Measurements from ENCODE around the gene HRAS. TPM values are rescaled to one million over a fixed set of nuclear protein-coding genes. Genes with fewer than 3 reads are reported as not detected.

HRAS gene
- total and polyA plus RNA-seq, 2 donors (not counting 1 experiment from before 2014, with no cell fraction given) = 63.5 to 86.0 TPM

GRCh38 chr11:514606-515005, 20.8 kb downstream of the HRAS start:
- ChIA-PET POLR2A (no interaction called here), CTCF (no interaction called here)
- Histone ChIP-seq H3K27ac (ENCODE audit: low read length in 2 of 2) (no peak overlapping the region), H3K4me2 (replicated peaks; ENCODE audit: low read depth, low read length, poor library complexity, severe bottlenecking) (no peak overlapping the region), H3K9me3 (ENCODE audit: control extremely low read depth in 1 of 3, control insufficient read depth in 2 of 3, insufficient read depth in 1 of 3, low read length in 2 of 3) (peaks cover 0 to 22% (median 0%) of the 10 kb centered on the region in 3 donors), H3K4me3 (ENCODE audit: control extremely low read depth in 1 of 5, extremely low read depth in 1 of 5, insufficient read depth in 1 of 5, low read depth in 2 of 5, low read length in 4 of 5) (no peak overlapping the region), H3K27me3 (replicated peaks in 1 of 4; ENCODE audit: control extremely low read depth in 1 of 4, control insufficient read depth in 3 of 4, insufficient read depth in 4 of 4, low read length in 3 of 4) (no peaks in the 10 kb centered on the region), H3K4me1 (ENCODE audit: control insufficient read depth in 2 of 2, insufficient read depth in 2 of 2, low read length in 2 of 2) (peaks cover 3 to 4% of the 10 kb centered on the region in 2 donors), H3K79me2 (ENCODE audit: control insufficient read depth, insufficient read depth, low read length) (peaks cover 5% of the 10 kb centered on the region), H2AFZ (ENCODE audit: insufficient read depth, low read depth, low read length, poor library complexity, severe bottlenecking) (no peak overlapping the region), H4K20me1 (ENCODE audit: control insufficient read depth, insufficient read depth, low read length, poor library complexity, severe bottlenecking) (no peaks in the 10 kb centered on the region), H3K9ac (ENCODE audit: low read length) (no peak overlapping the region), H3K36me3 (replicated peaks in 1 of 2; ENCODE audit: control extremely low read depth in 1 of 2, control insufficient read depth in 1 of 2, extremely low read depth in 1 of 2, insufficient read depth in 2 of 2, low read length in 1 of 2) (peaks cover 0 to 2% of the 10 kb centered on the region in 2 experiments)
- H3K4me1 Mint-ChIP-seq = peaks cover 9% of the 10 kb centered on the region
- intact Hi-C loops (cut with micrococcal nuclease) = no loop called here
- H3K27me3 Mint-ChIP-seq = no peaks in the 10 kb centered on the region
- peaks cover 3% of the 10 kb centered on the region for H3K9me3 Mint-ChIP-seq (ENCODE audit: insufficient read depth)
- TF ChIP-seq EZH2 (IDR thresholded peaks at IDR 0.05; ENCODE audit: borderline replicate concordance, insufficient read depth, low read depth, low read length, poor library complexity, severe bottlenecking) (no peak), CTCF (IDR thresholded peaks at IDR 0.05) (no peak)
- no peak for ATAC-seq (ENCODE audit: low read depth)
- WGBS (ENCODE audit: insufficient coverage) = 98% methylated on average over 9 of the region's 10 CpGs
- H3K4me3 Mint-ChIP-seq = no peak overlapping the region
- H3K27ac Mint-ChIP-seq = no peak overlapping the region
- DNase-seq = no peak

GRCh38 chr11:512761-513595, 22.4 kb downstream of the HRAS start:
- Histone ChIP-seq H4K20me1 (ENCODE audit: control insufficient read depth, insufficient read depth, low read length, poor library complexity, severe bottlenecking) (no peaks in the 10 kb centered on the region), H3K9ac (ENCODE audit: low read length) (no peak overlapping the region), H3K4me3 (ENCODE audit: control extremely low read depth in 1 of 5, extremely low read depth in 1 of 5, insufficient read depth in 1 of 5, low read depth in 2 of 5, low read length in 4 of 5) (no peak overlapping the region), H3K4me1 (ENCODE audit: control insufficient read depth in 2 of 2, insufficient read depth in 2 of 2, low read length in 2 of 2) (peaks cover 0 to 1% of the 10 kb centered on the region in 2 donors), H3K9me3 (ENCODE audit: control extremely low read depth in 1 of 3, control insufficient read depth in 2 of 3, insufficient read depth in 1 of 3, low read length in 2 of 3) (peaks cover 0 to 14% (median 0%) of the 10 kb centered on the region in 3 donors), H2AFZ (ENCODE audit: insufficient read depth, low read depth, low read length, poor library complexity, severe bottlenecking) (no peak overlapping the region), H3K36me3 (replicated peaks in 1 of 2; ENCODE audit: control extremely low read depth in 1 of 2, control insufficient read depth in 1 of 2, extremely low read depth in 1 of 2, insufficient read depth in 2 of 2, low read length in 1 of 2) (peaks cover 0 to 4% of the 10 kb centered on the region in 2 experiments), H3K27ac (ENCODE audit: low read length in 2 of 2) (no peak overlapping the region), H3K79me2 (ENCODE audit: control insufficient read depth, insufficient read depth, low read length) (peaks cover 5% of the 10 kb centered on the region), H3K4me2 (replicated peaks; ENCODE audit: low read depth, low read length, poor library complexity, severe bottlenecking) (no peak overlapping the region), H3K27me3 (replicated peaks in 1 of 4; ENCODE audit: control extremely low read depth in 1 of 4, control insufficient read depth in 3 of 4, insufficient read depth in 4 of 4, low read length in 3 of 4) (no peaks in the 10 kb centered on the region)
- ATAC-seq (ENCODE audit: low read depth) = no peak
- ChIA-PET POLR2A (interaction anchor here (0.7 kb wide), 1 partner anchor 158 kb away, joined by 8 read pairs; no protein-coding TSS in a partner anchor), CTCF (no interaction called here)
- no peak for DNase-seq
- peaks cover 9% of the 10 kb centered on the region for H3K4me1 Mint-ChIP-seq
- TF ChIP-seq CTCF (IDR thresholded peaks at IDR 0.05) (no peak), EZH2 (IDR thresholded peaks at IDR 0.05; ENCODE audit: borderline replicate concordance, insufficient read depth, low read depth, low read length, poor library complexity, severe bottlenecking) (no peak)
- intact Hi-C loops (cut with micrococcal nuclease) = no loop called here
- no peaks in the 10 kb centered on the region for H3K27me3 Mint-ChIP-seq
- H3K9me3 Mint-ChIP-seq (ENCODE audit: insufficient read depth) = peaks cover 3% of the 10 kb centered on the region
- H3K4me3 Mint-ChIP-seq = no peak overlapping the region
- H3K27ac Mint-ChIP-seq = peak overlapping the region; percentile 59
- WGBS (ENCODE audit: insufficient coverage) = 95% methylated on average over 28 of the region's 29 CpGs

Data from B cell (primary cell).